NCI-H1930 (cell line): Measurements from ENCODE around the gene TMEM236.

Experiments
- DNase-seq, 2 experiments: peaks; one replicate each; lab custom pipeline; 2025; lab: John Stamatoyannopoulos, UW

Gene TMEM236

GRCh38 chr10:17787087-17787961 lies 35.3 kb downstream of the TMEM236 start:
- no peak for DNase-seq

GRCh38 chr10:17788646-17789045 lies 36.6 kb downstream of the TMEM236 start:
- DNase-seq: no peak

DNA sequence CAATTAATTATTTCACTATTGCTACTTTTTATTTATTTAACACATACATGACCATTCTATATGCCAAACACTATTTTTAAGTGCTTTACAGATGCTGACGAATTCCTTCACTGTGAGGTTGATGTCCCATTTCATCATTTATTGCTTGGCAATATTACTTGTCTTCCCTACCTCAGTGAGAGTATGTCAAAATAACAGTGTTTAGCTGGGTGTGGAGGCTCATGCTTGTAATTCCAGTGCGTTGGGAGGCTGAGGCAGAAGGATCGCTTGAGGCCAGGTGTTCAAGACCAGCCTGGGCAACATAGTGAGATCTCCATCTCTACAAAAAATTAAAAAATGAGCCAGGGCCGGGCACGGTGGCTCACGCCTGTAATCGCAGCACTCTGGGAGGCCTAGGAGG lies 37.4 kb downstream of the TMEM236 start:
- no peak for DNase-seq

DNA sequence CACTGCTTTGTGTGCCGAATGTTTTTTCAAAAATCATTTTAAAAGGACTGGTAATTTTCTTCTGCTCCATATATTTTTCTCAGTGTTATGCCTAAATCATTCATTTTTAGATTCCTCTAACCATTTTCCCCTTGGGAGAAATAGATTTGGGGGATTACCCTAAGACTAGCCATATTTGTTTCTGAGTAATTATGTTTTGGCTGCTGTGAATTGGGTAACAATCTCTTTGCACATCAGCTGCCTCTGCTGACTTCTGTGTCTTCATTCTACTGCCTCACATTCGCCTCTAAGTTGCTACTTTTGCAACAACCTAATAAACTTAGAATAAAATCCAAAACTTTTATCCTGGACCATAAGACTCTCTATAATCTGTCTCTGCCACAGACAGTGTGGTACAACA lies 38.6 kb downstream of the TMEM236 start:
- no peak for DNase-seq

DNA sequence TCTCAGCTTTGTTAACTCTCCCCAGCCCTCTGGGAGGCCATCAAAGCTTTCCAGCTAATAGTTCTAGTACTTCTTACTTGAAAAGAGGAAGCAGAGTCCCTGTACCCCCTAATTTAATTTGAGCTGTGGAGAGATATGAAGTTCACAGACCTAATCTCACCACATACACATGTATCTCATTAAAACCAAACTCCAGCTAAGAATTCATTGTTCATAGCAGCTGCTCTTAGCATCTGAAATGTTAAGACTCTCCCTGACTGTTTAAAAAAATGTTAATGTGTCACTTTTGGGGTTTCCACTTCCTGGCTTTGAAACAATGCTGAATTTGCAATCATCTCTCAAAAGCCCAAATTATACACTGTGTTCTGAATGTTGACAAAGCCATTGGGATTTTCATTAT lies 41.0 kb downstream of the TMEM236 start:
- no peak for DNase-seq

GRCh38 chr10:17793823-17794644 lies 42.0 kb downstream of the TMEM236 start:
- DNase-seq: no peak

GRCh38 chr10:17795083-17795482 lies 43.1 kb downstream of the TMEM236 start:
- no peak for DNase-seq

DNA sequence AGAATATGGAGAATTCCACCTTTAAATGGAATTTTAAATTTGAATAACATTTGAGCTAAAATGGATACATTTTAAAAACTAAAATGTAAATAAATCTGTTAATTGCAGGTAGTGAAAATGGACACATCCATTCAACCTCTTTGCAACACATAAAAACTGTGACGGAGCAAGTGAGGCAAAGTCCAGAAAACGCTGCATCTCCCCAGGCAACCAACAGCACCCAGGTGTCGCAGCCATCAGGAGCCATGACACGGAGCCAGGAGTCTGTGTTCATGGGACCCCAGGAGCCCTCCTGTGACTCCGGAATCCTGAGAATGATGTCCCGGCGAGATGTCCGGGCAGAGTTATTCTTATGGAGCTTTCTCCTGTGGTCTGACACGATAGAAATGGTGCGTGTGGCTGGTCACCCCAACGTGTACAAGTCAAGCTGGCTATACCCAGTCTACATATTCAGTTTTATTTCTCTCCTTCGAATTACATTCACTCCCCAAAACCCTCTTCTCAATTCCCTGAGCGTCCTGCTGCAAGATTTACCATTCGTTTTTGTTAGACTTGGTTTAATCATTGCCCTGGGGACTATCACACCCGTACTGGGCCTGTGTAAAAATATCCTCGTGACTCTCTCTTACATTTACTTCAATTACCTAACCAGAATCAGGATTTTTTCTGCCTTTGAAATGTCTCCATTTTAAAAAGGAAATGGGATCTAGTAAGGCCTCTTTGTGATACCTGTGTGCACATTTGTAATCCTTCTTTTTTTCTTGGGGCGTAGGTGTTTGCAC lies 44.0 kb downstream of the TMEM236 start:
- no peak for DNase-seq

GRCh38 chr10:17801507-17801906 lies 49.5 kb downstream of the TMEM236 start:
- DNase-seq: no peak

DNA sequence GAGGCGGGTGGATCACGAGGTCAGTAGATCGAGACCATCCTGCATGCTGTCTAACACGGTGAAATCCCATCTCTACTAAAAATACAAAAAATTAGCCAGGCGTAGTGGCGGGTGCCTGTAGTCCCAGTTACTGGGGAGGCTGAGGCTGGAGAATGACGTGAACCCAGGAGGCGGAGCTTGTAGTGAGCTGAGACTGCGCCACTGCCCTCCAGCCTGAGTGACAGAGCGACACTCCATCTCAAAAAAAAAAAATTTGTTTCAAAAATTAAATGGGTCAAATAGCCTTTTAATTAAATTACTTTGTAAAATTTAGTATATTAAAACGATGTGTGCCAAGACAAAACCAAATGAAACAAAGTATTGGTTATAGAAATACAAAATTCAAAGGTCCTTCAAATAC lies 50.3 kb downstream of the TMEM236 start:
- DNase-seq: no peak

DNA sequence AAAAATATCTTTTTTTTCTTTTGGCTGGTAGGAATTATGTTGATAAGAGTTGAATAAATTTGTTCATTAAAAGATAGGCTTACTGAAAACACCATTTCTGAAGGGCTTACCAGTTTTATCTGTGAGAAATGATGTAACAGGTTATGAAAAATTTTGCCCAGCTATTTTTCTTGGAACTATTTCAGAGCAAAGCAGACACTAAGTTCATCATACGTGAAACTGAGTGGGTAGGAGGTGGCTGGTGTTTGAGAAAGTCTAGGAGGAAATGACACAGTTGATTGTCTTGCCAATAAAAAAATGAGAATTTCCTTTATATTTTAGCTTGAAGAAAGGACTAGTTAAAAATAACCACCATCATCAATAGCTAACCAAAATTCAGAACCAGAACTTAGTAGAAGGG lies 51.0 kb downstream of the TMEM236 start:
- DNase-seq: no peak

- DNase-seq: no peak
These were observed 53.3 kb downstream of the TMEM236 start for GRCh38 chr10:17805330-17805729.

DNA sequence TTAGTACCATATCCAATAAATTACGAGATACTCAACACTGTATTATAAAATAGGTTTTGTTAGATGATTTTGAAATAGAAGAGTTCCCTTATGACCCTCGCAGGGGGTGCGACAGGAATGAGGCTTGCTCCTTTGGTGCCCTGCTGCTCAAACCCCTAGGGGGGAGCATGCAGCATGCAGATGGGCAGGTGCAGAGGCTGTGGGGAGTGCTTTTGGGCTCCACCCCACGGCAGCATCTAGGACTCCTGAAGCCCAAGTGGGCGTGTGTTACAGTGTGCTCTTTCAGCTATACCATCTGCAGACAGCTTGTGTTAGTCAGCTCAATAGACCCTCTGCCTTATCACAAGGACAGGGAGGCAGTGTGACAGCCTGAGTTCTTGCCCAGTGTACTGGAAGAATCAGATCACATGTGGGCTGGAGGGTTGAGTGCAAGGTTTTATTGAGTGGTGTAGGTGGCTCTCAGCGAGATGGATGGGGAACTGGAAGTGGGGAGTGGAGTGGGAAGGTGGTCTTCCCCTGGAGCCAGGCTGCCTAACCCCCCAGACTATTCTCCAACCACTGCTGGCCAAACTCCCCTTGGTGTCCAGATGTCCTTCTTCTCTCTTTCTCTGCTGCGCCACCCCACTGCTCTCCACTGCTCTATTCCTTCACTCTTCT lies 54.0 kb downstream of the TMEM236 start:
- DNase-seq: no peak

GRCh38 chr10:17808971-17809841 lies 57.2 kb downstream of the TMEM236 start, which contains the start of gene MRC1:
MRC1 (plus strand) TSS chr10:17809348; CDS start chr10:17809466, 118 bp downstream.
- no peak for DNase-seq

GRCh38 chr10:17811146-17811865 lies 59.3 kb downstream of the TMEM236 start:
- DNase-seq: no peak

DNA sequence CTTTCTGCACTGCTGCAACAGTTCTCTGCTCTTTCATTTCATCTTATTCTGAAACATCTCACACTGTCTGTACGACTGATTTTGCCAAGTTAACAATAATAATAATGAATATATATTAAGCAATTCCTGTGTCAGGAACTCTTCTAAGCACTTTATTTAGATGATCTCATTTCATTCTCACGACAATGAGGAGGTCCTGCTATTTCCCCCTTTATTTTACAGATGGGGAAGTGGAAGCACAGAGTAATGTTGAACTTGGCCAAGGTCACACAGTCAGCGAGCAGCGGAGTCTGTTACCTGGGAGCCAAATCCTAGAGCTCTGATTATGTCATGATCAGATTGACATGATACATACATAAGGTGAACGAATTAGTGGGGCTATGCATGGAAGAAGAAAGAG lies 63.0 kb downstream of the TMEM236 start:
- DNase-seq: no peak

DNA sequence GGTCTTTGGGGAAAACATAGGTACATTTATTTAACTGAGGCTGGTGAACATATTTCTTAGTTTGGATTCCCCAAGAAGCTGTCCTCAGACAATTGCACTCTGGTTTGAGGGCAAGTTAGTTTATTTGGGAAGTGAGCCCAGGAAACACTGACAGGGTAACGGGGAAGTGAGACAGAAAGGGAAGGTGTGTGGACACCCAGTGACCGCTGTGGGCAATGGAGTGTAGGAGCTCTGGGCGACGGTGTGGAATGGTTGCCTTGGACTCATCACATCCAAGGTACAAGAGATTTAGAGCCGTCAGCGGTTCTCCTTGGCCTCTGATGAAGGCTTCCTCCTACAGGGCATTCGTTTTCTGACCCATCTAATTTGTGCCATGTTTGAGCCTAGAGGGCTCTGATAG lies 64.2 kb downstream of the TMEM236 start:
- no peak for DNase-seq

GRCh38 chr10:17817316-17817715 lies 65.3 kb downstream of the TMEM236 start:
- no peak for DNase-seq

DNA sequence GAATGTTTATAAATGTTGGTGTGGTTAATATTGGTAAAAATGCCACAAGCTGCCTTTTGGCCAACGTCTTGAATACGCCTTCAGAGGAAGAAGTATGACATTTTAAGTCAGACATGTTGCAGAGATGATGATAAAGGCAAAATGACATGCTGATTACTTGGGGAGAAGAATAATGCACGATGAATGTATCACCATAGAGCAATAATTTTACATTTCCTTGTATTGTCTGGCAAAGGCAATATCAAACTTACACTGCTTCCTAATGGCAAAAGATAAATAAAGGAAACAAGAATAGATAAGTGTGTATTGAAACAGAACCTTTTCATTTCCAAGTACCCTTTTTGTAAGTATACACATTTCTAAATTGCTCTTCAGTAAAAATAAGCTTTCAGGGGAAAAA lies 65.8 kb downstream of the TMEM236 start:
- DNase-seq: no peak

DNA sequence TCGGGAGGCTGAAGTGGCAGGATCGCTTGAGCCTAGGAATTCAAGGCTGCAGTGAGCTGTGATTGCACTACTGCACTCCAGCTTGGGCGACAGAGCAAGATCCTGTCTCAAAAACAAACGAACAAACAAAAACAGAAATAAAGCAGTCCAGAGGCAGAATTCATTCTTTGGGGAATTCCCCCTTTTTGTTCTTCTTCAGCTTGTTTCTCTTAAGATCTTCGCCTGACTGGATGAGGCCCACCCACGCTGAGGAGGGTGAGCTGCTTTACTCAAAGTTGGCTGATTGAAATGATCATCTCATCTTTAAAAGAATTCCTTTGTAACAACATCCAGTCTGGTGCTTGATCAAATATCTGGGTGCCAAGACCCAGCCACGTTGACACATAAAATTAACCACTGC lies 67.8 kb downstream of the TMEM236 start:
- no peak for DNase-seq
